Measurements from ENCODE around the gene PARVA. TPM values are rescaled to one million over a fixed set of nuclear protein-coding genes. Genes with fewer than 3 reads are reported as not detected.

The PARVA gene
- total and polyA plus RNA-seq, 2 donors from 2014 or later, result 25.1 to 80.3 TPM

GRCh38 chr11:12472401-12473005 lies 95.1 kb downstream of the PARVA start:
- H3K27me3 ChIP-seq (ENCODE audit: control insufficient read depth, insufficient read depth, low read length), result no peaks in the 10 kb centered on the region
- FAIRE-seq (no peak), DNase-seq (peak in 2 of 5 donors; percentile 49 to 69)
- H3K27ac ChIP-seq (ENCODE audit: low read depth in 2 of 2, low read length in 2 of 2), result no peak overlapping the region
- no peaks in the 10 kb centered on the region for H3K9me3 ChIP-seq (ENCODE audit: control insufficient read depth in 2 of 3, insufficient read depth in 1 of 3, low read length in 3 of 3)
- peaks cover 2 to 14% (median 5%) of the 10 kb centered on the region in 3 donors for H3K36me3 ChIP-seq (ENCODE audit: control insufficient read depth in 2 of 3, insufficient read depth in 3 of 3, low read length in 3 of 3)
- intact Hi-C loops (cut with DNase I), result no loop called here
- H3K4me3 ChIP-seq (ENCODE audit: low read length in 3 of 3), result no peak overlapping the region
- peaks cover 0 to 2% (median 0%) of the 10 kb centered on the region in 3 donors for H3K4me1 ChIP-seq (ENCODE audit: control insufficient read depth in 2 of 3, insufficient read depth in 2 of 3, low read depth in 1 of 3, low read length in 3 of 3)
- no peak for TF ChIP-seq CTCF (IDR thresholded peaks at IDR 0.05; ENCODE audit: borderline replicate concordance, extremely low read depth, insufficient read depth)
- no peak overlapping the region for H3K9ac ChIP-seq (ENCODE audit: low read length in 3 of 3)

- FAIRE-seq (no peak), DNase-seq (no peak)
- no peak overlapping the region for H3K27ac ChIP-seq (ENCODE audit: low read depth in 2 of 2, low read length in 2 of 2)
- H3K27me3 ChIP-seq (ENCODE audit: control insufficient read depth, insufficient read depth, low read length), result no peaks in the 10 kb centered on the region
- H3K4me1 ChIP-seq (ENCODE audit: control insufficient read depth in 2 of 3, insufficient read depth in 2 of 3, low read depth in 1 of 3, low read length in 3 of 3), result peaks cover 0 to 2% (median 0%) of the 10 kb centered on the region in 3 donors
- H3K9ac ChIP-seq (ENCODE audit: low read length in 3 of 3), result no peak overlapping the region
- no peaks in the 10 kb centered on the region for H3K9me3 ChIP-seq (ENCODE audit: control insufficient read depth in 2 of 3, insufficient read depth in 1 of 3, low read length in 3 of 3)
- no peak overlapping the region for H3K4me3 ChIP-seq (ENCODE audit: low read length in 3 of 3)
- TF ChIP-seq CTCF (IDR thresholded peaks at IDR 0.05; ENCODE audit: borderline replicate concordance, extremely low read depth, insufficient read depth), result no peak
- peaks cover 2 to 19% (median 10%) of the 10 kb centered on the region in 3 donors for H3K36me3 ChIP-seq (ENCODE audit: control insufficient read depth in 2 of 3, insufficient read depth in 3 of 3, low read length in 3 of 3)
- intact Hi-C loops (cut with DNase I), result no loop called here
Observed at GRCh38 chr11:12473381-12473780, 96.0 kb downstream of the PARVA start.

GRCh38 chr11:12474871-12475270 lies 97.5 kb downstream of the PARVA start:
- DNase-seq (no peak), FAIRE-seq (no peak)
- no peak overlapping the region for H3K4me3 ChIP-seq (ENCODE audit: low read length in 3 of 3)
- no peak for TF ChIP-seq CTCF (IDR thresholded peaks at IDR 0.05; ENCODE audit: borderline replicate concordance, extremely low read depth, insufficient read depth)
- H3K9ac ChIP-seq (ENCODE audit: low read length in 3 of 3), result no peak overlapping the region
- H3K36me3 ChIP-seq (ENCODE audit: control insufficient read depth in 2 of 3, insufficient read depth in 3 of 3, low read length in 3 of 3), result peaks cover 5 to 20% (median 15%) of the 10 kb centered on the region in 3 donors
- H3K9me3 ChIP-seq (ENCODE audit: control insufficient read depth in 2 of 3, insufficient read depth in 1 of 3, low read length in 3 of 3), result no peaks in the 10 kb centered on the region
- peaks cover 0 to 2% (median 2%) of the 10 kb centered on the region in 3 donors for H3K4me1 ChIP-seq (ENCODE audit: control insufficient read depth in 2 of 3, insufficient read depth in 2 of 3, low read depth in 1 of 3, low read length in 3 of 3)
- no peak overlapping the region for H3K27ac ChIP-seq (ENCODE audit: low read depth in 2 of 2, low read length in 2 of 2)
- no peaks in the 10 kb centered on the region for H3K27me3 ChIP-seq (ENCODE audit: control insufficient read depth, insufficient read depth, low read length)
- intact Hi-C loops (cut with DNase I), result no loop called here

Data from kidney (tissue), 14 donors.